Tongue (tissue), 2 donors: ENCODE results near the gene MINPP1. TPM values are rescaled to one million over a fixed set of nuclear protein-coding genes. Genes with fewer than 3 reads are reported as not detected.
A peak's percentile ranks its signal among the peaks of the same experiment; 100 is the strongest.

Experiments used
- DNase-seq: peaks from one replicate; pipeline ENCODE4 v3.0.0-alpha.2; 2015
- total RNA-seq: library from RNA; depleted of rRNA; stranded (reverse); fragments of >200 nt; gene quantifications from one replicate; pipeline ENCODE4 v1.2.3, GENCODE V29; 2014

MINPP1 gene
- total RNA-seq, 1 donor from 2014 or later = 21.8 TPM

DNA sequence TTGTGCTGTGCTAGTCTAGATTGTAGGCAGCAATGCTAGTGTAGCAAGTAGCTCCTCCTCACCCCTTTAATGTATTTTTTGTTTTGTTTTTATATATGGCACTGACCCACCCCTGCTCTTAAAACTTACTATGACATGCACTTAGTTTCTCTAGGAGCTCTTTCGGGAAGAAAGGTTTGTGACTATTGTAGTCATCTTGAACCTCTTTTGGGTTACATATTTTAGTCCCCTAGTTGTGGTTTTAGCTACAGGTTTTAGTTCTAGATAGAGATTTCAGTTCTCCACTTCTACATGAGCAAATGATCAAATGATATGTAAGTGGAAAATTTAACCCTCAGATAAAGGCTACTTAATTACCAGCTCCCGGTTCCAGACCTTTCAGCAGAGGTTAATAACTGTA, 14.9 kb downstream of the MINPP1 start:
- DNase-seq = no peak

- DNase-seq = peak; percentile 13
These were observed 19.0 kb downstream of the MINPP1 start for GRCh38 chr10:87523731-87524130.

DNA sequence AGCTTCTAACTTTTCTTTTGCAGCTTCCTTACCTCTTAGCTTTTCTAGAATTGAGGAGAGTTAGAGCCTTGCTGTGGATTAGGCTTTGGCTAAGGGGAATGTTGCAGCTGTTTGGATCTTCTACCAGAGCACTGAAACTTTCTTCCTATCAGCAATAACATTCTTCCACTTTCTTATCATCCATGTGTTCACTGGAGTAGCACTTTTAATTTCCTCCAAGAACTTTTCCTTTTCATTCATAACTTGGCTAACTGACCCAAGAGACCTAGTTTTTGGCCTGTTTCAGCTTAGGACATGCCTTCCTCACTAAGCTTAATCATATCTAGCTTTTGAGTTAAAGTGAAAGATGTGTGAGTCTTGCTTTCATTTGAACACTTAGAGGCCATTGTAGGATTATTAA, 19.6 kb downstream of the MINPP1 start:
- peak; percentile 8 for DNase-seq

DNA sequence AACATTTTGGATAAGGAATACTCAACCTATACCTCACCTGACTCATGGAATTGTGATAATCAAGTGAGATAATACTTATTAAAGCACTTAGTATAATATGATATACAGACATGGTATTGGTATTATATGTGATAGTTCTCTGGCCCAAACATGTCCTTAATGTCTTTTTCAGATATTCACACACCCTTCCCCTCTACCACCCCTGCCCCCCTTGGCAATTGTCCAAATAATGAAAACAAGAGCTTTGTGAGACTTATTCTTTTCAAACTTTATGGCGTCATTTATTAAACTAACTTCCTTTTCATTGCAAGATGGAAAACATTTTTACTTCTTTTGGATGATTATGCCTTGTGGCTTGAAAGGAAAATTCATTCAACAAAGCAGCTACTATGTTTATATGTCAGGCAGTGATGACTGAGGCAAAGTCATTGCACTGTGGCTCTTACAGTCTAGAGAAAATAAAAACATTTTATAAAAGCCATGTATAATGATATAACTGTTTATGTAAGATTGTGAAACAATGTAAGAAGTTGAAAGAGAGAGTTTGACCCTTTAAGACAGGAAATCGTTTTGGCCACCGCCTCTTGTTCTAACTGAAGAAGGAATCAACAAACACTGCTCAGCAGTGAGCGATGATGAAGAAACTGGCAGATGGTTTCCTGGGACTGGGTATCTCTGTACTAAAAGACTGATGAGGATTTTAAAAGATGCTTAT, 27.4 kb downstream of the MINPP1 start:
- no peak for DNase-seq

- DNase-seq = no peak
These were observed 28.0 kb downstream of the MINPP1 start for GRCh38 chr10:87532696-87533095.

DNA sequence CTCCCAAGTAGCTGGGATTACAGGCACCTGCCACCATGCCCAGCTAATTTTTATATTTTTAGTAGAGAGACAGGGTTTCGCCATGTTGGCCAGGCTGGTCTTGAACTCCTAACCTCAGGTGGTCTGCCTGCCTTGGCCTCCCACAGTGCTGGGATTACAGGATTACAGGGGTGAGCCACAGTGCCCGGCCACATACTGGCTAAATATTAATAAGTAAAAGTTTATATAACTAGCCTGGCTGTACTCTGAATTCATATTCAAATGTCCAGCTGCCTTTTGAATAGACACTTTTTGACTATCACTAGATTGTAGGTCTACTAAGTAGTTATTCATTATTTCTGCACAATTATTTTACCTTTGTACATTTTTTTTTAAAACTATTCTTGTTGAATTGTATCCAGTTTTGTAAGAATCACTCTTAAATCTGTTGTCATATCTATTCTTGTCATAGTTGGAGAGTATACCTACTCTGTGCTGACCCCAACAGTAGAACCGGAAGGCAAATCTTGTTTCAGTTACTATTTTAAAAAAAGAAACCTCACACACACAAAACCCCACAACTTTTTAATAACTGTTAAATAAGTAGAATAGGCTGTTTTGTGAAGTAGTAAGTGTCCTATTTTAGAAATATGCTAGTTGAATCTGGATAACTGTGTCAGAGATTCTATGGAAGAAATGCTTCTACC, 29.6 kb downstream of the MINPP1 start:
- DNase-seq = no peak

DNA sequence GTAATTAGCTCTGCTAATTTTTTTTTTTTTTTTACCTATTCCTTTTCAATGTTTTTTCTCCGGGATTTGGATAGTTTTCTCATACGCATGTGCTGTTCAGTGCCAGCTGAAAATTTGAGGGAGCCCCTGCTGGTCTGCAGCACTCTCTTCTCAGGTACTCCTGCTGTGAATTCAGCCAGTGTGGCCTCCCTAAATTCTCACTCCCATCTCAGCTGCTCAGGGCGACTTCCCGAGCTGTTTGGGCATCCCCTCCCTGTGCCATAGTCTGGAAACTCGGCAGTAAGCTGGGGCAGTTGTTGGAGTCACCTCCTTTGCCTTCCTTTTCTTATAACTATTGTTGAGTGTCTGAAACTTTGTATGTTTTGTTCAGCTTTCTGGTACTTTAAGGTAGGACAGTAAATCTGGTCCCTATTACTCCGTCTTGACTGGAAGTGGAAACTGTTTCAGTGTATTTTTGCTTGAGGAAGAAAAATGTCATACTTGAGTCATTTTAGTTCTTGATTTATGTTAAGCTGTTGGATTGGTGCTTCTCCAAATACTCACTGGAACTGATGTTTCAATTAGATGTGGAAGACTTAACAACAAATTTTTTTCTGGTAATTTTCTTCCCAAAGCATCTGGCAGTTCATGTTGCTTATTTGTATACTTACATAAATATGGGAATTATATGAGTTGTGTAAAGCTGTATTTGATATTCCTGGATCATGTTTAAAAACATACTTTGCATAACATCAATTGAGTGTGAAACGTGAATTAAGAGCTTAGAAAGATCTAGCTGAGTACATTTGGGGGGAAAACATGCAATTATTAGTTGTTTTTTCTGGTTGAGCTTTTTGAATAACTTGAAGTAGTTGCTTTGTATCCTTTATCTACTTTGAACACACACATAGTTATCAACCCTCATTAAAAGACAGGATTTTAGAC, 33.7 kb downstream of the MINPP1 start:
- DNase-seq = peak; percentile 38

- no peak for DNase-seq
These were observed 36.4 kb downstream of the MINPP1 start for GRCh38 chr10:87541114-87541513.

- no peak for DNase-seq
These were observed 40.0 kb downstream of the MINPP1 start for GRCh38 chr10:87544721-87545120.

- no peak for DNase-seq
These were observed 41.1 kb downstream of the MINPP1 start for GRCh38 chr10:87545783-87546182.

- no peak for DNase-seq
These were observed 41.5 kb downstream of the MINPP1 start for GRCh38 chr10:87546210-87546609.

DNA sequence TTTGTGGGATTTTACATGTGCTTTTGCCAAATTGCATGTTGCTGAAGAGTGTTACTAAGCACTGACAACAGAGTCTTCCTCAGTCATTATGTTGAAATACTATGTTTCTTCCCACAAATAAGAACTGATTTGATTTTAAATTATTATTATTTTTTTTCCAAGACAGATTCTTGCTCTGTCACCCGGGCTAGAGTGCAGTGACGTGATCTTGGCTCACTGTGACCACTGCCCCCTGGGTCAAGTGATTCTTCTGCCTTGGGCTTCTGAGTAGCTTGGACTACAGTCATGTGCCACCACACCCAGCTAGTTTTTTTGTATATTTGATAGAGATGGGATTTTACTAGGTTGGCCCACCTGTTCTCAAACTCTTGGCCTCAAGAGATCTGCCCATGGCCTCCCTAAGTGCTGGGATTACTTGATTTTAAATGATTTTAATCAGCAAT, 42.3 kb downstream of the MINPP1 start:
- DNase-seq = no peak

DNA sequence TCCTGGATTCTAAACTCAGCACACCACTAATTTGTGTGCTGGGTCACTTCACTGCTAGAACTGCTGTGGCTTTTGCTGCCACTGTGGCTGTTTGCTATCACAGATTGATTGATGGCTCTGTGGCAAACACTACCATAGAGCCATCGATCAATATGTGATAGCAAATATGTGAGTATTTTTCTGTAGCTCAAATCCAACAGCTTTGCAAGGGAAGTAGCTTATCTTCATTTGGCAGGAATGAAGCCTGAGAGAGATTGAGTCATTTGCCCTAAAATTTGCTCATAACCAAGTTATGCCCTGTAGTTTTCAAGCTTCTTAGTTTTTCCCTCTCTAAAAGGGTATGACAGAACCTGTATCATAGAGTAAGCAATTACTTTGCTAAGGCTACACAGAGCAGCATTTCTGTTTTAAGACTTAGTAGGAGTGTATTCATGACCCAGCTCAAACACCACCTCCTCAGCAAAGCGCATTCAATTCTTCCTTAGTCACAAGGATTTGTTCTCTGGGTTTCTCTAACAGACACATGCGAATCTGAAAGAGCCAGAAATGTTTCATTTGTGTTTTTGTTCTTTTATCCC, 43.1 kb downstream of the MINPP1 start:
- DNase-seq = no peak

DNA sequence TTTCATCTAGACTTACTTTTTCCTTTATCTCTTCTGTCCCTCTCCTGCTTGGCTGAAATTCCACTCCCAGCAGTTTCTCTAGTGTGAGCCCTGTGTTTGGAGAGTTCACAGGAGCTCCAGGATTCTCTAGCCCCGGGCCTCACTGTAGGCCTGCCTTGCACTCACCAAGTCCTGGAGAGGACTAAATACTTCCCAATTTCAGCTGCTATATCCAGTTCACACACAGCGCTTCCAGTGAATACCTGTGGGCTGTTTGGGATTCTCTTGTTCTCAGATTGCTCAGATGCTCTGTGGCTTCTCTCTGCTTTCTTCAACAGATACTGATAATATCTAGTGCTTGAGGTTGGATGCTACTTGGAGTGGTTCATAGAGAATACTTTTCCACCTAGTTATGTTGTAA, 46.0 kb downstream of the MINPP1 start:
- no peak for DNase-seq

- no peak for DNase-seq
These were observed 46.6 kb downstream of the MINPP1 start for GRCh38 chr10:87551326-87551725.

- DNase-seq = no peak
These were observed 47.7 kb downstream of the MINPP1 start for GRCh38 chr10:87552248-87552929.

GRCh38 chr10:87557409-87557808, 52.7 kb downstream of the MINPP1 start:
- no peak for DNase-seq

DNA sequence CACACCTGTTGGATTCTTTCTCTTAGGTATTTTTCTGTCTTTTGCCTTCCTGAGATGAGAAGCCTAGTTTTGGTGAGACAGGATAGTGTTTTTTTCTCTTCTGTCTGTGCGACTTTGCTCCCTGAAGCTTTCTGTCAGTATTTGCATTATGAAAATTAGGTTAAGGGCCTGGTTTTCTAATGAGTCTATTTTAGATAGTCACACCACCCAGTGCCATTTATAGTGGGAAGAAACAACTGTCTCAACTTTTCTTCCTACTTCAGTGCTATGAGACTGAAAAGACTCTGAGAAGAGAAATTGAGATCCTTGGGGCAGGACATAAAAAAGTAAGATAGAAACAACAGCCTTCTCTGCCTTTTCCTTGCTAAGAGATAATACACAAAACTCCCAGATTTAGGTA, 53.6 kb downstream of the MINPP1 start:
- no peak for DNase-seq

GRCh38 chr10:87559392-87559791, 54.7 kb downstream of the MINPP1 start:
- DNase-seq = no peak

GRCh38 chr10:87560495-87561129, 55.9 kb downstream of the MINPP1 start:
- DNase-seq = no peak

- no peak for DNase-seq
These were observed 58.1 kb downstream of the MINPP1 start for GRCh38 chr10:87562750-87563149.
